ENCODE results near the gene DNAH7.

DNAH7 gene

GRCh38 chr2:195813421-195813820 lies 255.2 kb downstream of the DNAH7 start:
- no peak for DNase-seq (ENCODE audit: low read depth, low spot score)

GRCh38 chr2:195810340-195811098 lies 258.1 kb downstream of the DNAH7 start:
- no peak for DNase-seq (ENCODE audit: low read depth, low spot score)

GRCh38 chr2:195808189-195808588 lies 260.4 kb downstream of the DNAH7 start:
- no peak for DNase-seq (ENCODE audit: low read depth, low spot score)

GRCh38 chr2:195805283-195805976 lies 263.2 kb downstream of the DNAH7 start:
- DNase-seq (ENCODE audit: low read depth, low spot score), result no peak

GRCh38 chr2:195795879-195796278 lies 272.8 kb downstream of the DNAH7 start:
- no peak for DNase-seq (ENCODE audit: low read depth, low spot score)

DNA sequence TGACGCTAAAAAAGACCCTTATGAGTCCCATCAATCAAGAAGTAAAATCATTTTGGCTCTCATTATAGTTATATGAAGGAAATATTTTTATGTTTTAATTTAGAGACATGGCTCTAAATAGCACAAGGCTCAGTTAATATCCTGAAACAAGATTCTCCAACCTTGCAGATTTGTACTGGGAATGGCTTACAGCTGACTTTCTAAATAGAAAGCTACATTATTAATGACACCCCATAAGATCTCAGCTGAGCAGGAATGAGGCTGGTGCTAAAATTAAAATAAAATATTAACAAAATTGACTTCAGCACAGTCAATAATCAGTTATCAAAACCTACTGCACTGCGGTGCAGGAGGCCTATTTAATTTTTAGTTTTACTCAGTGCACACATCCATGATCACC lies 274.8 kb downstream of the DNAH7 start:
- no peak for DNase-seq (ENCODE audit: low read depth, low spot score)

- no peak for DNase-seq (ENCODE audit: low read depth, low spot score)
These were observed 286.5 kb downstream of the DNAH7 start for GRCh38 chr2:195782156-195782555.

GRCh38 chr2:195779491-195779890 lies 289.1 kb downstream of the DNAH7 start:
- no peak for DNase-seq (ENCODE audit: low read depth, low spot score)

- no peak for DNase-seq (ENCODE audit: low read depth, low spot score)
These were observed 298.7 kb downstream of the DNAH7 start for GRCh38 chr2:195769975-195770374.

GRCh38 chr2:195768431-195768830 lies 300.2 kb downstream of the DNAH7 start:
- no peak for DNase-seq (ENCODE audit: low read depth, low spot score)

DNA sequence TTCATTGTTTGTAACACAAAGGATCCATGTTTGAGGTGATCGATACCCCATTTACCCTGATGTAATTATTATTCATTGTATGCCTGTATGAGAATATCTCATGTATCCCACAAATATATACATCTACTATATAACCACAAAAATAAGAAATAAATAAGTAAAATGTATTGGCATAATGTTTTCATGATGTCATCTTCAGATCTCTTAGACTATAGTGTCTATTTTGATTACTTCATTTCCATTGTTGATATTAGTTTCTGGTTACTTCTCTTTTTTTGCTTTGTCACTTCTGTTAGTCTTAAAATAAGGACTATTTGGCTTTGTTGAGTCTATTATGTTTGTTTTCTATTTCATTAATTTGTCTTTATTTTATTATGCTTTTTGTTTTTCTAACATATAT lies 301.9 kb downstream of the DNAH7 start:
- DNase-seq (ENCODE audit: low read depth, low spot score), result no peak

- no peak for DNase-seq (ENCODE audit: low read depth, low spot score)
These were observed 304.8 kb downstream of the DNAH7 start for GRCh38 chr2:195763866-195764265.

- DNase-seq (ENCODE audit: low read depth, low spot score), result no peak
These were observed 308.8 kb downstream of the DNAH7 start for GRCh38 chr2:195759877-195760276.

- no peak for DNase-seq (ENCODE audit: low read depth, low spot score)
These were observed 309.8 kb downstream of the DNAH7 start for GRCh38 chr2:195758846-195759245.

DNA sequence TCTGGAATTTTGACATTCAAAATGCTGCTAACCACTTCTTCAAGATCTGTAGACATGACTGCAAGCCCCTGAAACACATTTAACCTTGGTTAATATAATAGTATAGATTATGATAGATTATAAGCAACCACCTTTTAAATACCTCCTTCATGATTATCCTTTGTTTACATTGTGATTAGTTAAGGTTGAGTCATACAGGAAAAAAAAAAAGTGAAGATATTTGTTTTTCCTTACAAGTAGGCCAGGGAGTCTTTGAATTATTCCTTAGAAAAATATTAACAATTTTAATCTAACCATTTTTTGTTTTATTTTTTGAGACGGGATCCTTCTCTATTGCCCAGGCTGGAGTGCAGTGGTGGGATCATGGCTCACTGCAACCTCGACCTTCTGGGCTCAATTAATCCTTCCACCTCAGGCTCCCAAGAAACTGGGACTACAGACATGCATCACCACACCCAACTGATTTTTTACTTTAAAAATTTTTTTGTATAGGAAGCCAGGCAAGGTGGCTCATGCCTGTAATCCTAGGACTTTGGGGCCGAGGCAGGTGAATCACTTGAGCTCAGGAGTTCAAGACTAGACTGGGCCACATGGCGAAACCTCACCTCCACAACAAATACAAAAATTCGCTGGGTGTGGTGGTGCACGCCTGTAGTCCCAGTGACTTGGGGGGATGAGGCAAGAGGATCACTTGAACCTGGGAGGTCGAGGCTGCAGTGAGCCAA lies 312.3 kb downstream of the DNAH7 start:
- no peak for DNase-seq (ENCODE audit: low read depth, low spot score)

DNA sequence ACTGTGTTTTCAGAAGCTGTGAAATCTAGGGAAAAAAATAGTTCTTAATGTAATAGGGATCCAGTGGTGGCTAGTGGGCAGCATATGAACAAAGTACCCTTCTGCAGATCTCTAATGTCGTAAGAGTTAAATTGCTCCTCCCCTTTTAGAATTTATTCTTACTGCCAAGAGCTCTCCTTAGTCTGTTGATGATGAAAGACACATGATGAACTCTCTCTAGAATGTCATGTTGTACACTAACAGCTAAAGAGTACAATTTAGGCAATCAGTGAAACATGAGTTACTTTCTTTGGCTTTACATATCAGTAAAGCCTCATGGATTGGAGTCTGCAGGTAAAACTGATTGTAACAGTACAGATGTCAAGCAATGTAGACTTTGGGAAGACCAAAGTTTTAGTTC lies 327.4 kb downstream of the DNAH7 start:
- DNase-seq (ENCODE audit: low read depth, low spot score), result no peak

DNA sequence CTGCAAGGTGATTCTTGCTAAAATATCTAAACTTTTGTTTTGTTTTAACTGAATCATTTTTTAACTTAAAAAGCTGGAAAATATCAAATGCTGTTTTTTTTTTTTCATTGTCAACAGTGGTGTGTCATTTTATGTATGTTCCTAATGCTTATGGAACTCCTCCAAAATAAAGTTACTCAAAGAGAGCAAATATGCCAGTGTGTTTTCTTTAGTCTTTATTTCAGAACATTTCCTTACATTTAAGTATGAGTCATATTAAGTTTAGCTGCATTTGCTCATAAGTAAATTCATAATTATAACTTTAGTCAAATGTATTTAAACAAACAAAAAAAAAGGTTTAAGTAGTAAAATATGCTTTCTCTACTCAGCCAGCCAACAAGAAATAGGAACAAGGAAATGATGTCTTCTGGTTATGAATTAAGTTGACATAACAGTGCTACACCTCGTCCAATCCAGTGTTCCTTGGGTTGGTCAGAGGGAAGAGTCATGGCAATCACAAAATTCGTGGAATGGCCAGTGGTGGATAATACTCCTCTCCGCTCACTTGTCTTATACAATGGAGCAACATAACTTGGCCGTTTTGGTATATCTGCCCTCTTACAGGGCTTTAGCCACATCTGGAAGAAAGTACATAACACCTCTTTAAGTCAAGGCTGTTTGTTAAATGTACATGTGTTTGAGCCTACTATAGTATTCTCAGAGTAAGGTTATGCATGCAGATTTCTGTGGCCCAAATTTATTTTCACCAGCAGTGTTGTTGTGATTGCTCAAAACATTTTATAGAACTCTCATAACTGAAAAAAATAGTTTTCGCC lies 330.9 kb downstream of the DNAH7 start:
- no peak for DNase-seq (ENCODE audit: low read depth, low spot score)

DNA sequence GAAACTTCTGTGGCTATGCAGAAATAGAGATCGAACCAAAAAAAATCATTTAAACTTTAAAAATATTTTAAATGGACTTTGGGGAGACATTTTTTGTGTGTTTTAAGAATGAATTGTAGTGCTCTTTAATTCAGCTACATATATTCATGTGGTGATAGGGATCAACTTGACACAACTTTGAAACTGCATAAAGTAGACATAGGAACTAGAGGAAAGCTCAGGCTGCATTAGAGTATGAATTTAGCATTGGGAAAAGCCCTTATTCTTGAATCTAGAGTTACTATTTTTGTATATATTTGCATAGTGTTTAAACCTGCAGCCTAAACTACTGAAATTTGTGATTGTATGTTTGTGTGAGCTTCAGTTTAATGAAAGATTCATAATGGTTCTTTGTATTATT lies 333.3 kb downstream of the DNAH7 start:
- no peak for DNase-seq (ENCODE audit: low read depth, low spot score)

DNA sequence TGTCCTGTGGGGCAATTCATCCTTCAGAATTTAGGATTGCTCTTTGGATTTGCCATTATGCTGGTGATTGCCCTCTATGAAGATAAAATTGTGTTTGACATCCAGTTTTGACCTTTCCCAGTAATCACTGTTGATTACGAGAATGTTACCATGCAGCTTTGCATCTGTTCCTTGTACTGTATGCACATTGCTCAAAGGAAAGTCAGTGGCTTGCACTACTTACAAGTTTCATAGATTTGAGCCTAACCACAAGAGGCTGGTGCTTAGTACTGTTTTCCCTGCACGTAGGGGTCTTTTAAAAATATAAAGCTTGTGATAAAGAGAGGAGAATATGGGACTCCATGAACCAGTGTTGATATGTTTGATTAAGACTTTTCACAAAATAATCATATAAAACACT lies 333.7 kb downstream of the DNAH7 start:
- DNase-seq (ENCODE audit: low read depth, low spot score), result no peak

DNA sequence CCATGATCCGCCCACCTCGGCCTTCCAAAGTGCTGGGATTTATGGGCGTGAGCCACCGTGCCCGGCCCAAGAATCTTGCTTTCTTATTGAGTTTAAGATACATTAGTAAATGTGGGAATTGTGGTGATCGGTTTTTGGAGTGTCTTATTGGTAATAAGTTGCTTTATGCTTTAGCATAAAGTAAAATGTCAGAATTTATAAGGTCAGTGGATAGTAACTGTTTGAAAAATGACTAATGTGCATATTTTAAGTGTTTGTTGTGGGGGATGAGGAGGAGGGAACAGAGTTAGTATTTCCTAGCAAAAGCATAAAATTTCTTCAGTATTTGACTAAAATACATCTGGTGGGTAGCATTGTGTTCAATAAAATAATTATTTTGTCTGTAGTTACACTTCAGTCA lies 334.2 kb downstream of the DNAH7 start:
- no peak for DNase-seq (ENCODE audit: low read depth, low spot score)

GRCh38 chr2:195733831-195734230 lies 334.8 kb downstream of the DNAH7 start:
- DNase-seq (ENCODE audit: low read depth, low spot score), result no peak

GRCh38 chr2:195732574-195732973 lies 336.1 kb downstream of the DNAH7 start:
- no peak for DNase-seq (ENCODE audit: low read depth, low spot score)
